GM21619 (cell line): ENCODE data around the gene IVNS1ABP.

Source experiments
- ATAC-seq: cut with Tn5 transposase; IDR thresholded peaks from one replicate; pipeline ENCODE4 v1.9.1; 2021; ENCODE audit not compliant: unreplicated experiment

IVNS1ABP gene

DNA sequence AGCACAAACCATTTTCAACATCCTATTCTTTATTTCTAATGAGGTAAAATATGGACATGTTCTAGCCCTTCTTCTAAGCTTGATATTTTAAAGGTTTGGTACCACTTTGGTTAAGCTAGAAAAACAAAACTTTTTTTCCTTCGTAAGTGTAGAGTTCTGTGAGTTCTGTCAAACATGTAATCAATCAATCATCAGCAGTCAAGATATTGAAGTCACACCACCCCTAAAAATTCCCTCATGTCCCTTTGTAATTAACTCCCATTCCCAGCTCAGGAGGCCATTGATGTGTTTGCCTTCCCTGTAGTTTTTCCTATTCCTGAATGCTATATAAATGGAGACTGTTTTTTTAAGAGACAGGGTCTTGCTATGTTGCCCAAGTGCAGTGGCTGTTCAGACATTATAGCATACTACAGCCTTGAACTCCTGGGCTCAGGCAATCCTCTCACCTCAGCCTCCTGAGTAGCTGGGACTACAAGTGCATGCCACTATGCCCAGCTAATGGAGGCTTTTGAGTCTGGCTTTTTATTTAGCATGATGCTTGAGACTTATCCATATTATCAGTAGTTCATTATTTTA, 23.0 kb downstream of the IVNS1ABP start:
- ATAC-seq: no peak

DNA sequence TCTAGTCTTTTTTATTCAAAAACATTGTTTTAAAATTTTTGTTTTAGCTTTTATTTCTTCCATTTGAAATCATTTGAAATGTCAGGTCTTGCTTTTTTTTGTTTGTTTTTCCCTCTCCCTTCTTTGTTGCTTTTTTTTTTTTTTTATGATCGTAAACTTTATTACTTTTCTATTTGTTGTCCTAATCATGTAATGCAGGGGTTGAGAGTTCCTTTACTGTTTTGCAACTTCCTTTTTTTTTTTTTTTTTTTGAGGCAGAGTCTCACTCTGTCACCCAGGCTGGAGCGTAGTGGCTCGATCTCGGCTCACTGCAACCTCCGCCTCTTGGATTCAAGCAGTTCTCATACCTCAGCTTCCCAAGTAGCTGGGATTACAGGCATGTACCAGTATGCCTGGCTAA, 24.8 kb downstream of the IVNS1ABP start:
- no peak for ATAC-seq

DNA sequence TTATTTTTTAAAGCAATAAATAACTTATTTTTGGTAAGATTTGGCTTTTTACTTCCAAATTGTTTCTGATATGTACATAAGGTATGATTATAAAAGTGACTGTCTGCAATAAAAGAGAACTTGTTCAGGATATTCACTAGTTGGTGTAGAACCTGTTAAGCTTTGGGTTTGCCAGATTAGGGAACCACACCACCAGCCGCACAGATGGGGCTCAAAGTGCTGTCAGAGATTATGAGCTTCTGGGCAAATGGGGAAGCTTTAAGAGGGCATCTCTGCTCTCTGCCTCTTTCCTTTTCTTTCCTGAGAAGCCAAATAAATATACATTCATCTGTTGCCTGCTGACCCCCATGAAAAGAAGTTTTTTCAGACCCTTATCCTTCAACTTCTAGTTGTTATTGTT, 25.4 kb downstream of the IVNS1ABP start:
- no peak for ATAC-seq

DNA sequence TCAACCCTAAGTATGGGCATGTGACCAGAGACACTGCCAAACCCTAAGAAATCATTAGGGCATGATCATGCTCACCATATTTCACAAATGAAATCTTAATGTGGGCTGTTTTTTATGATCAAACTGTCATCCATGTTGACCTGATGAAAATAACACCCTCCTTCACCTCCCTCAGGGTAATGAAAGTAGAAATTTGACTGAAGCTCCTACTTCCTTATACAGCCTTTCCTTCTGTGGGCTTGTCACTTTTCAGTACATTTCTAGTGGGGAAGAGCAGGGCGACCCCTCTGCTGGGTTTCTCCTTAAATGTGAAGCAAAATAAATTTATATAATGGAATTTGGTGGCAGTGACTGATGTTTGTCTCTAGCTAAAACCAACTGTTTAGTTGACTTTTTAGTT, 25.9 kb downstream of the IVNS1ABP start:
- peak; percentile 48 for ATAC-seq

DNA sequence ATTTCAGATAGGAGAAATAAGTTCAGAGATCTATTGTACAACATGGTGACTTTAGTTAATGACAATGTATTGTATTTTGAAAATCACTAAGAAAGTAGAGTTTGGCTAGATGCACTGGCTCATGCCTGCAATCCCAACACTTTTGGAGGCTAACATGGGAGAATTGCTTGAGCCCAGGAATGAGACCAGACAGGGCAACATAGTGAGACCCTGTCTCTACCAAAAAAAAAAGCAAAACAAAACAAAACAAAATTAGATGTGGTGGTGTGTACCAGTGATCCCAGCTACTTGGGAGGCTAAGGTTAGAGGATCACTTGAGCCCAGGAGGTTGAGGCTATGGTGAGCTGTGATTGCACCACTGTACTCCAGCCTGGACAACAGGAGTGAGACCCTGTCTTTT, 27.2 kb downstream of the IVNS1ABP start:
- ATAC-seq: no peak

DNA sequence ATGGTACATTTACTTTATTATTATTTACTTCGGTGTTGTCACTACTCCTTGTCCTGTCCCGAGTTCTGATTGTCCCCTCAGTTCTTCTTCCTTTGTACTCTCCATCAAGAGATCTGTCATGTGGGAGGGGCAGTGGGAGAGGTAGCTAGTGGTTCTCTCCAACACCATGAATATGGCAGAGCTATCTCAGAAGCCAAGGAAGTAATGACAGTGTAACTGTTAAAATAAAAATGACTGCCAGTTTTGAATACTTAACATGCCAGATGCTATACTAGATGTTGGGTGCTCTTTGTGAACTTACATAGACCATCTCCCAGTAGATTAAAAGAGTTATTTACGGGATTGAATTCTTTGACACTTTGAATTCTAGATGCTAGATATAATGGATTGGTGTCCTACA, 28.6 kb downstream of the IVNS1ABP start:
- no peak for ATAC-seq

DNA sequence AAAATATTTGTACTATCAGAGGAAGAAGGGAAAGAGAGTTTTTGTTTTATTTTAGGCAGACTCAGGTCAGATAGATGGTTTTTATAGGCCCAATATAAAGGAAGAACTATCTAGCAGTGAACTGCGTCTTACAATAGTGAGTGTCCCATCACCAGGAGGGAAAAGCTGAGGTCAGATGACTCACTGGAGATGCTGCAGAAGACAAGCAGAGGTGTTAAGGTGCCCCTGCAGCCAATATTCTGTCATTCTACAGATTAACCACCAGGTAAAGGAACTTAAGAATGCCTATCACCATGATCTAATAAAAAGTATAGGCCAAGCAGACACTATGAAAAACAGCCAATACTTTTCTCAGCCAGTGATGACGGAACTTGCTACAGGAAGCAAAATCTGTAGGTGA, 29.6 kb downstream of the IVNS1ABP start:
- no peak for ATAC-seq

DNA sequence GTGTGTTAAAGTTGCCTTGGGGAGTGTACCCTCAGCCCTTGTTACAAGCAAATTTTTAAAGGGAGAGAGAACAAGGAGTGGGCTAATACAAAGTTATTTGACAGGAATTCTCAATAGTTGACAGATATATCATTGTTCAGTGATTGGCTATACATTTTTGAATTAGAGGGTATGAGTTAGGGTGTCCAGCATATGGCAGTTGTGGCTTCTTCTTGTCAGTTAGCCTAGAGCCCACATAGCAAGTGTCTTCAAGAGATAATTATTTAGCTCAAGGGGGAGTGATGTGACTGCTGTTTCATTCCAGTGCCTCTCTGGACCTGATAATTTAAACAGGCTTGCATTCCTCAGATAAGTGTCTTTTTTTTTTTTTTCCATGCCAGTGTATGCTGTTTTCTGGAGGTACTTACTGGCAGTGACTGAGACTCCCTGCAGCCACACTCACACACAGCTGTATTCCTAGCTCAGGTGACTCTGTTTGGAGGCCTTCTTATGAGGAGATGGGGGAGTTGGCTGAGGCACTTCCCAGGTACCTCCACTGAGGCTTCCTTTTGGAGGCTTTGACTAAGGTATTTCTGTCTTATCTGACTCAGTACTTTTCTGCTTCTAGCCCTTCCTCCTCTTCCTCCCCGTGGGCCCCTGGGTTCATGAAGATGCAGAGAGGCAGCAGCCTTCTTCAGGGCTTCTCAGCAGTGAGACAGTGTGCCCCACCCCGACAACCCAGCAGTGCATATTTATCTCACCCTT, 32.3 kb downstream of the IVNS1ABP start:
- ATAC-seq: no peak

DNA sequence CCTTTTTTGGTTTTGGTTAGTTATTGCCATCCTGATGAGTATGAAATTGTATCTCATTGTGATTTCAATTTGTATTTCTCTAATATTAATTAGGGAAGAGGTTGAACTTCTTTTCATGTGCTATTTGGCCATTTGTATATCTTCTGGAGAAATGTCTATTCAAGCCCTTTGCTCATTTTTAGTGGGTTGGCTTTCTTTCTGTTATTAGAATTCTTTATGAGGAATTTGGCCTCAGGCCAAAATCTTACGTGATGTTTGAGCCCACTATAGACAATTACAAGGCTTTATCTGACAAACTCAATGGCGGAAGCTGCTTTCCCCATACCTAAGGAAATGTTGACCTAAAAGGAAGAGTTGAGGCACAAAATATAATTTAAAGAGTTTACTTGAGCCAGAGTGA, 32.9 kb downstream of the IVNS1ABP start:
- no peak for ATAC-seq

DNA sequence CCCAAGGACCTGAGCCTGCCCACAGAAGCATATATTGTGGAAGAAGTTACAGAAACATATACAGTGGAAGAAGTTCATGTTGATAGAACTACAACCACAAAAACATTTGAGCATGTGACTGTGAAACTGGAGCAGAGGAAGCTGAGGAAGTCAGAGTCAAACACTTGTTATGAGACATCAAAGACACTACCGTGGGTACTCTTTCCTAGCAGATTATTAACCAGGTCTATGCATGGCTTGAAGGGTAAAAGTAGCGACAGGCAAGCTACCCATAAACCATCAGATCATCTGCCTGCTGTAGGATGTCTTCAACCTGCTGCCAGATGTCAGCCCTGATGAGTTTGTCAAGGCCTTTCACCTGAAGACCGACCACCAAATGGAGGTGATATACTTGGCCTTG, 35.8 kb downstream of the IVNS1ABP start:
- ATAC-seq: peak; percentile 98

DNA sequence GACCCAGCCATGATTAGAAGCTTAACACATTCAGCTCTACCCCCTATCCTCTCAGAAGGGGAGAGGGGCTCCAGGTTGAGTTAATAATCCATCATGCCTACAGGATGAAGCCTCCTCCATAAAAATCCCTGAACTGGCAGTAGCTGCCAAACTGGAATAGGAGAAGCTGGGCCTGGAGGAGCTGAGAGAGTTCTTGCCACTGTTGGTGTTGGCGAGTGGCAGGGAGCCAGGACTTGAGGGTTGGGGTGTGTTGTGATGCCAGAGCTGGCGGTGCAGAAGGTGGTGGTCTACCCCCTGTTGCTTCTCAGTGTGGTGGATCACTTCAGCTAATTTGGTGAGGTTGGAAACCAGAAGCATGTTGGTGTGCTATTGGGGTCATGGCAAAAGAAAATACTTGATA, 36.5 kb downstream of the IVNS1ABP start:
- no peak for ATAC-seq

DNA sequence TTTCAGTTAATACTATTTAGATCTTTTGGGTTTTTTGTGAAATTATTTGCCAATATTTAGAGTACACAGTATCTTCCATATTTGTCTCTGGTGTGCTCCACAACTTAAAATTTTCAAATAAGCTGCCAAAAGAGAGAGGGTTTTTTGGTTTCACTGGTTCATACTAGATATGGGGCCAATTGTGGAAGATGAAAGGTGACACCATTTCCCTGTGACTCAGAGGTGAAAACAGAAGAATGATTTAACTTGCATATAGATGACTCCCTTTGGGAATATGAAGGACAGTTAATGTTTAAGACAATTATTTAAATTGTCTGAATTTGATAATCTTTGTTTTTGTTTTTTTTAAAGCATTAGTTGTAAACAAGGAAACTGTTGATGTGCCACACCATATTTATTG, 37.5 kb downstream of the IVNS1ABP start:
- no peak for ATAC-seq

DNA sequence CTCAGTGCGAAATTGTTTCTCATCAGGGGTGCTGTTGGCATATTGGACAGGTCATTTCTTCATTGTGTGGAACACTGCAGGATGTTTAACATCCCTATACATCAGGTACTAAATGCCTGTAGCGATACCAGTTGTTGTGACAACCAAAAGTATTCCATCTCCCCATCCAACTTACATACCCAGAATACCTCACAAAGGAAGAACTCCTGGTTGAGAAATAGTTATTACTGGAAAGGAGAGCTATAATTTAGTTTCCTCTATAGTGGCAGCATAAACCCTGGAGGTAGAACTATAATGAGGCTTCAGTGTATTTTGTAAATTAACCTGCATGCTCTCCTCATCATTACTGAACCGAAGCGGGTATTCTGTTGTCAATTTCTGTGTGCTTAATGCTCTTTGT, 45.1 kb downstream of the IVNS1ABP start:
- no peak for ATAC-seq

DNA sequence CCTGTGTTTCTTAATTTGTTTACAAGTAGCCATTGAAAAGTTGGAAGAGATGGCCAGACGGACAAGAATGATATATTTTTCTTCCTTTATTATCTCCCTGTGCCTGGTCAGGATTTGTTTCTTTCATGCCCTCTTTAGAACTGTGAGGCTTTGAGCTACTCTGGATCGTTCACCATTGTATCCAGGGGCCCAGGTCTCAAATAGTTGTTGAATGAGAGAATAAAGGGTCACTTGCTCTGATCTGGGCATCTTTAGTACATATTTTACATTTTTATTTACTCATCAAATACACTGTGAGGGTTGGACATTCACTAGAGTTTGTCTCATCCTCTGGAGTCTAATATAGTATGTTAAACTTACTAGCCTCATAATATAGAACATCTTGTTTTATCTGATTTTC, 48.7 kb downstream of the IVNS1ABP start:
- no peak for ATAC-seq

DNA sequence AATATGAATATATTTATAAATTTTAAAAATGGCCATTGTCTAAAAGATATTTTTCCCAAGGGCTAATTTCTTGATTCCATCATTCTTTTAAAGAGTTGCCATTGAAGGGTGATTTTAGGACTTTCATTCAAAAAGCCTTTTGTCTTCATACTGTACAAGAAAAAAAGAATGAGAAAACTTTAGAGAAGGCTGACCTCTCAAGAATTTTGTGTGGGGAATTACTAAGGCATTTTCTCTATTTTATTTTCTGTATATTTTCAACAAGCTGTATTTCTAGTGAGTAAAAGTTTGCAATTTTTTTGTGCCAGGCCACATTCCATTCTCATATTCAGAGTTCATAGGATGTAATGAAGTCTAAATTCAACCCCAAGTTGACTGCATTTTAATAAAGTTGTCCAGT, 49.3 kb downstream of the IVNS1ABP start:
- no peak for ATAC-seq

DNA sequence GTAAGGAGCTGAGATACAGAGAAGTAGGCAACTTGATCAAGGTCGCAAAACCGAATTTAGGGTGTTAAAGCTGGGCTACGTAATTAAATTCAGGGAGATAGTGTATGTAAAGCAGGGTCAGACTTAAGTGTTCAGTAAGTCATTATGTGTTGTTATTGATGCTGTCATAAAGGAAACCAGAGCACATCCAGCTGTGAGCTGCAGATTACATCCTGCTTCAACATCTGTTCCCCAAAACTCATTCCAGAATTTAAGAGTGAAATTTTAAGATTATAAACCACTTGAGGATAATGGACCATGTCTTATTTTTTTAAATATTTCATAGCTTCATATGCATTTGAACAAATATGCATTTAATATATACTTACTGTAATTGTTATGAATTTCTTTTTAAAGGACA, 49.7 kb downstream of the IVNS1ABP start:
- ATAC-seq: no peak

DNA sequence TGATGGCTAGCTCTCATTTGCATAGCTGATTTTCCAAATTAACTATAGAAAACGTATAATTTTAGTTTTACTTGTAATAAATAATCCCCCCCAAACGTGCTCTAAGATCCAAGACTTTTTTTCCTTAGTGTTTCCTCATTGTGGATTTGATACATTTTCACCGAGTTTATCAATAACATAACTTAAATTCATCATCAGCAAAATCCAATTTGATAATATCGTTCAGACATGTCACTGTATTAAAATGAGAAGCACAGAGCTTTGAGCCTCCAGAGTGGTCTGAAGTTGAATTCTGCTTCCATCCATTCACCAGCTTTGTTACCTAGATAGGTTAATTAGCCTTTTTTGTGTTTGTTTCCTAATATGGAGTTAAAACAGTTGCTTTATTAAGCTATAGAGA, 51.7 kb downstream of the IVNS1ABP start:
- ATAC-seq: no peak

DNA sequence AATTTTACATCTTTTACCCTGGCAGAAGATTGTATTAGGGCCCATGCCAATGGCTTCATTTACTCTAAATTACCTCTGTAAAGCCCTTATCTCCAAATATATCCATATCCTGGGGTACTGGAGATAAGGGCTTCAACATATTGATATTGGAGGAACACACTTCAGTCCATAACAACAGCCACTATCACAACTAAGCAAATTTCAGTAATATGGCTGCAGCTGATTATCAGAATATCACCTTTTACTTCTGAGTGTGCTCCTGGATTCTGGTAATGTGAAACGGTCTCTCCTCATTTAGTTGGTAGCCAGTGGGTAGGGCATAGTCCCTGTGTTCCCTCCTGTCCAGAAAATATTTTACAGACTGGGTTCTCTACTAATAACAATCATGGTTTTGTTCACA, 53.3 kb downstream of the IVNS1ABP start:
- no peak for ATAC-seq

DNA sequence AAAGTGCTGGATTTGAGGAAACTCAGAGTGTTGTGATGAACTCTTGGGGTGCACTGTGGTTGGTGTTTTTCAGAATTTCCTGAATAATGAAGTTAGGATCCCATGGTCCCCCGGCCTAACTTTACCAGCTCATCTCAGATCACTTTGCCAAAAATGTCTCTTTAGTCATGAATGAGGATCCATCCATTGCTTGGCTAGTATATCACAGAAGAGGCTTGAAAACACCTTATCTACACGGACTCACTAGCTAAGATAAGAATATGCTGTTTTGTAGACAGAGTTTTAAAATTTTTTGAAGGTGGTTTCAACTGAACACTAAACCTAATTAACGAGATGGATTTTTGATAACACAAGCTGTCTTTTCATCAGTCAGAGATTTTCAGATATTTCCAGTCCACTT, 53.8 kb downstream of the IVNS1ABP start:
- ATAC-seq: no peak

DNA sequence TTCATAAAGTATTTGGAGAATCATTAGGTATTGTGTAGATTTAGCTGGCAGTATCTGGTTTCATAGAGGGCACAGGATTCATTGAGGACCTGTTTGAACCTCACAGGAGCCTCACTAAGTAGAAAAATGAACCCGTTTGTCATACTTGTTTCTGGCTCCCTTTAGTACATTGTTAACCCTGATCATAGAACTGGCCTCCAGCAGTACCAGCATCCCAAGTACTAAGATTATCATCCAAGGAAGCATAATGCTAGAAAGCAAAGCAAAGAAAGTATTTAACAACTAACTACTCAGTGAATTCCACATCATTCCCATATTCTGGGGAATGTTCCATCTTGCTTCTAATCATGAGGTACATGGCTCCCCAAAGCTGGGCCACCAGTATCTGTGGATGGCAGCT, 54.9 kb downstream of the IVNS1ABP start:
- ATAC-seq: no peak

DNA sequence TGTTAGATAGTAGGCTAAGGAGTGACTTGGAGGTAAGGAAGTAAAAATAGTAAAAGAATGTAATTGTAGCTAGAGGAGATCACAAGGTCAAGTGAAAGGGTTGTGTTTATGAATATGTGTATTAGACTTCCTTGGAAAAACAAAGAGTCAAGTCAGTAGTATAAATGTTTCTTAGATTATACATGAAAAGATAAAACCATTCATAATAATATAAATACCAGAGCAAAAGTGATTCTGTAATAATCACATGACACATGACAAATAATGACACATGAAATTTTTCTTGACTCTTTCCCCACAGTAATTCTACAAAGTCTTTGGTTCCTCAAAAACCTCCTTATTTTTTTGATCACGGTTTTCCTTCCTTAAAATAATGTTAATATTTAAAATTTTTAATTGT, 56.4 kb downstream of the IVNS1ABP start:
- no peak for ATAC-seq

DNA sequence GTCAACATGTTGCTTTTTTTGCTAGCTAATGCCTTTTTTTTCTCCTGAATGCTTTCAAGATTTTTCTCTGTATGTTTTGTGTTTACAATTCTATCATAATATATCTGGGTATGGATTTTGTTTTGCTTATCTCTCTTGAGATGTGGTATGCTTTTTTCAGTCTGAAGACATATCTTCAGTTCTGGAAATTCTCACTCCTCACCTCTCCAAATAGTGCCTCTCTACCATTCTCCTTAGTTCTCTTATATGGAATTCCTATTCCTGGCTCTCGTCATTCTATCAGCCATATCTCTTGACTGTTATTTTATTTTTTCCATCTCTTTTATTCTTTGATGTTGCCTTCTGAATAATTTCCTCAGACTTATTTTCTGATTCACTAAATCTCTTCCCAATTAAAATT, 58.4 kb downstream of the IVNS1ABP start:
- no peak for ATAC-seq

DNA sequence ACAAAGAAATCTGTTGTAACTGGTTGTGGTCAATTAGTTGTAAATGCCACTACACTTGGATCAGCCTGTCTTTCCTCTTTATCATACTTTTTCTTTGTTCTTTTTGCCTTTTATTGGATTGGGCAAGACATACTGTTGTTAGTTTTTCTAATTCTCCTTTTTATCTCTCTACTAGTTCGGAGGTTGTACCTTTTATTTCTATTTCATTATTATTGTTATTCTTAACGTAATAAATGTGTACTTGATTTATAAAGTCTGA, 59.2 kb downstream of the IVNS1ABP start:
- ATAC-seq: no peak
